Activated naive CD8-positive, alpha-beta T cell treated with anti-CD3 and anti-CD28 coated beads for 36 hours (primary cell): ENCODE measurements around the gene DCLK1. TPM values are rescaled to one million over a fixed set of nuclear protein-coding genes. Genes with fewer than 3 reads are reported as not detected.

Experiments used
- DNase-seq: peaks from one replicate; pipeline ENCODE4 v3.0.0; 2021
- H3K27ac Mint-ChIP-seq: one replicate; pipeline ENCODE4 v1.8.0; 2022; ENCODE audit warnings: mild to moderate bottlenecking, moderate library complexity, mixed read lengths
- H3K27me3 Mint-ChIP-seq: one replicate; pipeline ENCODE4 v1.8.0; 2022; ENCODE audit warnings: mild to moderate bottlenecking, mixed read lengths
- H3K36me3 Mint-ChIP-seq: one replicate; pipeline ENCODE4 v1.8.0; 2021; ENCODE audit warnings: mild to moderate bottlenecking, mixed read lengths
- H3K4me1 Mint-ChIP-seq: one replicate; pipeline ENCODE4 v1.8.0; 2021; ENCODE audit warnings: mixed read lengths
- H3K4me3 Mint-ChIP-seq: one replicate; pipeline ENCODE4 v1.8.0; 2022; ENCODE audit warnings: mild to moderate bottlenecking, moderate library complexity, mixed read lengths
- H3K9me3 Mint-ChIP-seq: one replicate; pipeline ENCODE4 v1.8.0; 2022; ENCODE audit warnings: mixed read lengths
- total RNA-seq, 2 experiments: library from RNA; stranded (reverse); gene quantifications; one replicate each; pipeline ENCODE4 v1.2.3, GENCODE V29; 2021

The DCLK1 gene
- total RNA-seq, 2 experiments from 2014 or later: not detected

DNA sequence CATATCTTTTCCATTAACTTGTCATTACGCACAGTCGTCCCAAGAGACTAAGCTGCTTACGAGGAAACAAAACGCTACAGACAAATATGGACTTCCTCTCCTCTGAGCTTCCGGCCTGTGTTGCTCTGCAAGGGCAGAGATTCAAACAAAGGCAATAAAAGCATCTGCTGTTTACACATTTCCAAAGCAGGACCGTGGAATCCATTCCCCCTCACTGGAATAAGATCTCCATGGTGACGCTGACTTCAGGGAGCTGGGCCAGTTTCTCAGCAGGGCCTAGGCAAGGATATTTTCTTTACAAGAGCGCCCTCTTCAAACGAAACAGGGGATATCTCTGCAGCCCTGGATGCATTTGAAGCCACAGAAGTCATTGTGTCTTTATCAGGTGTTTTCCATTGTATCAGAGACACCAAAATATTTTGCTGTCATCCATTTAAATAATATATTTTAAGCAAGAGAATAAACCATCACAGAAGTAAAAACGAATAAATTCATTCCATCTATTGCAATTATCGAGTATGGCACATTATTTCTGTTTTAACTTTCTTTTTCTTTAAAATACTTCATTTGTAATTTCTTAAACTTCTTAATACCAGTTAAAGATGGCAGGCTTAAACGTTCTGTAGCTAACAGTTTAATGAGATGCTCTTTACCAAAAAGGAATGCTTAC is 177.5 kb downstream of the DCLK1 start:
- Mint-ChIP-seq H3K36me3 (no peaks in the 10 kb centered on the region), H3K4me3 (no peak overlapping the region), H3K9me3 (no peaks in the 10 kb centered on the region), H3K4me1 (no peaks in the 10 kb centered on the region), H3K27ac (no peak overlapping the region), H3K27me3 (no peaks in the 10 kb centered on the region)
- DNase-seq: no peak

DNA sequence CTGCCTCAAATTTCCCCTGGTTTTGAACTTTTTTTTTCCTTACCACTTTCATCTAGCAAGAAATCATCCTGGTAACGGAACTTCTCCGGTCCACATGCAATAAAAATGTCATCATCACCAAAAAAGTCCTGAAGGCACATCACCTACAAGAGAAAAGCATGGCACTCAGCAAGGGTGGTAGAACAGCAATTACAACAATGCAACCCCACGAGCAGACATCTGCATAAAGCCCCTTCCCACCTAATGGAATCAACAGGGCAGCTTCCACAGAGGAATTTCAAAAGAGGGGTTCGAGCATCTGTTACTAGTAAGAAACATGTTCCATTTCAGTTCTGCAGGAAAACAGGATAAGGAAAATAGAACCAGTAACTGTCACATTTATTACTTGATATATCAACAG is 183.9 kb downstream of the DCLK1 start:
- H3K27me3 Mint-ChIP-seq: no peaks in the 10 kb centered on the region

DNA sequence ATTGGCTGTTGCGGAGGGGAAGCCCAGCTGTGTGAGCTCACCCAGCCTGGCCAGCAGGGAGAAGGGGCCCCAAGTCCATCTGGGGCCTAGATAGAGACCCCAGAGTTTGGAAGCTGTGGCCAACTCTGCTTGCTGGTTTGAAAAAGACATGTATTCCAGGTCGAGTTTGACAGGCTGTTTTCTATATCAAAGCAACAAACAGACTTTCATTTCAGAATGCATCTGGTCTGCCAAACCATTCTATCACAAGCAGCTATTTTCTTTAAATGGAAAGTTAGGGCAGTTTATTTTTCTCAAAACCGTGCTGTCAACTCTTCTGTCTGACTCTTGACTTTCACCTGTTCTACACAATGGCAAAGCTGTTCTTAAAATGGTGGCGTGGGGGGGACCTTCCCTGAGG is 185.8 kb downstream of the DCLK1 start:
- DNase-seq: no peak
- Mint-ChIP-seq H3K36me3 (no peaks in the 10 kb centered on the region), H3K4me1 (no peaks in the 10 kb centered on the region), H3K9me3 (peaks cover 2% of the 10 kb centered on the region), H3K27ac (no peak overlapping the region), H3K4me3 (no peak overlapping the region), H3K27me3 (no peaks in the 10 kb centered on the region)

More for the DNA sequence above, 183.9 kb downstream of the DCLK1 start:
- DNase-seq: no peak
- no peaks in the 10 kb centered on the region for H3K4me1 Mint-ChIP-seq
- no peak overlapping the region for H3K27ac Mint-ChIP-seq
- peaks cover 2% of the 10 kb centered on the region for H3K9me3 Mint-ChIP-seq
- H3K4me3 Mint-ChIP-seq: no peak overlapping the region
- H3K36me3 Mint-ChIP-seq: no peaks in the 10 kb centered on the region

DNA sequence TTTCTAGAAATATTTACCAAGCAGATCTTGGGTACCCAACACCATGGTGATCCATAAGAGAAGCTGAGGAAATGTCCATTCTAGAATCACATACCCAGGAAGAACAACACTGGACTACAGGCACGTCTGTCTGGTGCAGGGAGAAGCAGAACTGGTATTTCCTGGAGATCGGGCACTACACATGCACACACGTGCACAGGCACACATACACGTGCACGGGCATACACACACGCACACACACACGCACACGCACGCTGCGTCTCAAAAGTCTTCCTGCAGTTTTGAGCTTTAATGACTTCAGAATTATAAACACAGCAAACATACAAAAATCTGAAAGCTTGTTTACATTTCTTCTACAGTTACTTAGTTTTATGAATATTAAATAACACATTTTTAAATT is 189.8 kb downstream of the DCLK1 start:
- no peaks in the 10 kb centered on the region for H3K27me3 Mint-ChIP-seq
- H3K9me3 Mint-ChIP-seq: peaks cover 2% of the 10 kb centered on the region
- DNase-seq: no peak
- no peak overlapping the region for H3K4me3 Mint-ChIP-seq
- no peaks in the 10 kb centered on the region for H3K4me1 Mint-ChIP-seq
- no peak overlapping the region for H3K27ac Mint-ChIP-seq
- H3K36me3 Mint-ChIP-seq: no peaks in the 10 kb centered on the region

DNA sequence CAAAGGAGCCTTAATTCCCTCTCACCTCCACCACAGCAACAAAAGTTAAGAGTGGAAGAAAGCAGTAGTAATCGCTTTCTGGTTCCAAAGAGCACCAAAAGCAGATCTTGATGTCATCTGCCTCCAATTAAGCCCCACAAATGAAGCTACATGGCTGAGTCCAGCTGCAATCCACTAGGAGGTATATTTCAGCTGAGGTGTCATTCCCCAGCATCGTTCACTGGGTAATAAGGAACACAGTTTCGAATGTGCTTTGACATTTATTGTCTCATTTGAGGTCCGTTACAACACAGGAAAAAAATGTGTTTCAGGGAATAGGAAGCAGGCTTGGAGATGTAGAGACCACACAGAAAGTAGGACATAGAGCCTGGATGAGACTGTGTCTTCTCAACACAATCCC is 190.4 kb downstream of the DCLK1 start:
- Mint-ChIP-seq H3K27ac (no peak overlapping the region), H3K27me3 (no peaks in the 10 kb centered on the region), H3K4me3 (no peak overlapping the region), H3K36me3 (no peaks in the 10 kb centered on the region), H3K4me1 (no peaks in the 10 kb centered on the region), H3K9me3 (peaks cover 3% of the 10 kb centered on the region)
- DNase-seq: no peak

DNA sequence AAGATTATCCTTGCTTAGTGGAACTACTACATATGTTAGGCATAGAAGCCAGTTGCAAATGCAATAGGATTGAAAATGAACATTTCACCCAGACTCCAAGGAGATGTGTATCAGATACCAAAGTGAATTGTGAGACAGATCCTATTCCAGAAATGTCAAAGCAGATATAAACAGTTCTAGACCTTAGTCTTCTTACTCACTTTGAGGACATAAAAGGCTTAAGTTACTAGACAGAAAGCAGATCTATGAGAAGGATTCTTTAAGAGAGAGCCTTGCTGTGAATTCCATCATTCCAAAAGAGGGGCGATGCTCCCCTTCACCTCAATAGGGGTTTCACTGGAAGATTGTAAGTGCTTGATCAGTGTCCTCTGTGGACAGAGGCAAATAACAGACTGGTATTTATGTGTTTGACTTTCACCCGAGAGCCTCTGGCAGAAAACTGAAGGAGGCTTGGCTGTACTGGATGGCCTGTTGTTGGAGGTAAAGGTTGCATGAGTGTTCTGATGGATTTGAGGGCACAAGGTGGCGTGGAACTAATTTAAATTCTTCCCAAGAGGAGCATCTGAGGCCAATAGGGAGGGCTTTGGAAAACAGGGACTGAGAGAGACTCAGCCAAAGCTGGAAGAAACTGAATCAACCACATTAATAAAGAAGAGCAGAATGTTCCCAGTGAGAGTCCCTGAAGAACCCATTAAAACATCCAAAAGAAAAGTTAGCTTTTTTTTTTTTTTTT is 194.8 kb downstream of the DCLK1 start:
- peaks cover 9% of the 10 kb centered on the region for H3K9me3 Mint-ChIP-seq
- H3K36me3 Mint-ChIP-seq: no peaks in the 10 kb centered on the region
- H3K27ac Mint-ChIP-seq: no peak overlapping the region
- DNase-seq: no peak
- no peaks in the 10 kb centered on the region for H3K27me3 Mint-ChIP-seq
- no peaks in the 10 kb centered on the region for H3K4me1 Mint-ChIP-seq
- no peak overlapping the region for H3K4me3 Mint-ChIP-seq

DNA sequence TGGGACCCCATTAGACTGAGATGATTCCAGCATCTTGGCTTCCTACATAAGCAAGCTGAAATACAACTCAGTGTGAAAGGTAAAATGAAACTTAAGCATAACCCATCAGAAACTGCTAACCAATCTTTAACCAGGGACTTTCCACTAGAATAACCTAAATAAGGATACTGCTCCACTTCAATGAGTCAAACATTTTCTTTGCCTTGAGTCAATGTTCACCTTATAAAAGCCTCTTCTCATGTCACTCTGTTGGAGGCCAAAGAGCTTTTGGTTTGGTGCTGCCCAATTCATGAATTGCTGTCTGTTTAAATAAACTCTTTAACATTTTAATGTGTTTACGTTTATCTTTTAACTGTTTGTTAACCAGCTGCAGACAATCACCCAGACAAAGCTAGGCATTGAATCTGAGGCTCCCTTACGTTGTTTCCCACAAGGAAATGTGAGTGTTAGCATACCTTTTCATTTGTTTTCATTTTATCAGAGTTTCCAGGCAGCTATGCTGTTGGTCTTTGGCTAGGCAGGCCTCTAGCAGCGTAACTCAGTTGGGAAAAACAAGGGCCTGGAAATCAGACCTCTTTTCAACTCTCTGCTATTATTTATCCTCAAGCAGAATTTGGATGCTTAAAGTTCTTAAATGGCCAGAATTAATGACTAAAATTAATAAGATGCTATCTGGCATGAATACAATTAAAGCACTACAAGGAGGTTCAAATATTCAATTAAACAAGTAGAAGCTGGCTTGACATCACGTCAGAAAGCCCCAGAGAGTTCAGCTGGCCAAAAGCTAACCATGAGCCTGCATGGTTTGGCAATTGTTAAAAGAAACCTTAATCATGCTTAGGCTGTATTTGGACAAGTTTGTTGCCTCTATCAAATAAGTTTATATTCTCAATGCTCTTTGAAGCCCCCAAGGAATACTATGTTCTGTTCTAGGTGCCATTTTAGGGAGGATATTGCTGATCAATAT is 200.2 kb downstream of the DCLK1 start:
- Mint-ChIP-seq H3K27me3 (no peaks in the 10 kb centered on the region), H3K4me3 (no peak overlapping the region), H3K4me1 (no peaks in the 10 kb centered on the region), H3K36me3 (no peaks in the 10 kb centered on the region), H3K9me3 (peaks cover 8% of the 10 kb centered on the region), H3K27ac (no peak overlapping the region)
- no peak for DNase-seq

DNA sequence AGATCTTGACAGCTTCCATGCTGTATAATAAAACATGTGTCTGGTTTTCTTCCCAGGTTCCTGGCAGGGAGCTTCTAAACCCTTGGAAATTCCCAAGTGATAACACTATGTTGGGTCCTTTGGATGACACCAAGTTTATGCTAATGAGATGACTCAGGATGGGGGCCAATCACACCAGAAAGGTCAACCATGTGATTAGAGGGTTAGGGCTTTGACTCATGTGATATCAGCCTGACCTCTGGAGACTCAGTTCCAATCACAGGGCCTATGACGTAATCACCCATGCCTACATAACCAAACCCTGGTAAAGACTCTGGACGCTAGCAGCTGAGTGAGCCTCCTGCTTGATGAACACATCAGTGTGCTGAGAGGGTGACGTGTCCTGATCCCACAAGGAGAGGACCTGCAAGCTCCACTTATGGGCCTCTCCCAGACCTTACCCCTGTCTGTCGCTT is 203.6 kb downstream of the DCLK1 start:
- no peaks in the 10 kb centered on the region for H3K27me3 Mint-ChIP-seq
- H3K4me3 Mint-ChIP-seq: no peak overlapping the region
- H3K9me3 Mint-ChIP-seq: peaks cover 3% of the 10 kb centered on the region
- no peak overlapping the region for H3K27ac Mint-ChIP-seq
- no peaks in the 10 kb centered on the region for H3K4me1 Mint-ChIP-seq
- no peaks in the 10 kb centered on the region for H3K36me3 Mint-ChIP-seq
- no peak for DNase-seq

DNA sequence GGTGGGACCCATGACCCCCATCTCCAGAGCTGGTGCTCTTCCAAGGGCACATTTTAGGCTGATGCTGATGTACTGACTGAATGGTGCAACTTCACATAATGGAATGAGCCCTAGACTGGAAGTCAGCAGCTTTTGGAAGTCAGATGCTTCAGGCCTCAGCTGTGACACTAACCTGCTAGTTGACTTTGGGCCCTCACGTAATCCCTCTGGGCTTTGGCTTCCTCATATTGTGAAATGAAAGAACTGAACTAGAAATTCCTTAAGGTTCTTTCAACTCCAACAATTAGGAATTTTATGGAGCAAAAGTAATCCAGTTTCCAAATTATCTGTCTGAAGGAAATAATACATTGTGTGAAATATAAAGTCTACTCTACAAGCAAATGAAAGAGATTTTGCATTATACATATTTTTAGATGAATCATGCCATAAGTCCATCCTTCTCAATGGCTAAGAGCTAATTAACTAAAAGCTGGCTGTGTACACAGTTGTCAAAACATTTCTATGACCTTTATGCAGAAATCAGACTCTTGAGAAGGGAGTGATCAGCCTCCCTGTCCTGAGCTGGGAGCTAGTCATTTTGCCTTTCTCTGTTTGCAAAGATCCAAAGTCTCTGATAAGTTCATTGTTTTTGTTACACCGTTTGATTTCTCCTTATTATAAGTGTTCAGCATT is 204.2 kb downstream of the DCLK1 start:
- Mint-ChIP-seq H3K27me3 (no peaks in the 10 kb centered on the region), H3K4me1 (no peaks in the 10 kb centered on the region), H3K27ac (no peak overlapping the region), H3K36me3 (no peaks in the 10 kb centered on the region), H3K9me3 (no peaks in the 10 kb centered on the region), H3K4me3 (no peak overlapping the region)
- DNase-seq: no peak

DNA sequence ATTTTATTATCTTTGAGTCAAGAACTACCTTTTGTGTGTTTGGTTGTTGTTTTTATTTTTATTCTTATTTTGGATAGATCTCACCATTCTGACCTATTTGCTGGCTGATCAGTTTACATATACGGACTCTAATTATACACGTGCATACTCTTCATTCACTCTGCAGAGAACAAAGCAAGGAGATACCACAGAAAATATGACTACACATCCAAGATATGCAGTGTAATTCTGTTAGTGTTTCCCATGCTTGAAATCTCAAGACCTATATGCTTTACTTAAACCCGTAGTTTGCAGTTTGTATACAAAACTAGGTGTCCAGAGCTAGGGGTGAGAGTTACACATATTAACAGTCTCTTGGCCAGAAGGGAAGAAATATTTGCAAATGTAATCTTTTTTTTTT is 205.5 kb downstream of the DCLK1 start:
- Mint-ChIP-seq H3K27me3 (peaks cover 3% of the 10 kb centered on the region), H3K36me3 (no peaks in the 10 kb centered on the region), H3K4me3 (no peak overlapping the region), H3K27ac (no peak overlapping the region), H3K9me3 (no peaks in the 10 kb centered on the region), H3K4me1 (no peaks in the 10 kb centered on the region)
- no peak for DNase-seq

DNA sequence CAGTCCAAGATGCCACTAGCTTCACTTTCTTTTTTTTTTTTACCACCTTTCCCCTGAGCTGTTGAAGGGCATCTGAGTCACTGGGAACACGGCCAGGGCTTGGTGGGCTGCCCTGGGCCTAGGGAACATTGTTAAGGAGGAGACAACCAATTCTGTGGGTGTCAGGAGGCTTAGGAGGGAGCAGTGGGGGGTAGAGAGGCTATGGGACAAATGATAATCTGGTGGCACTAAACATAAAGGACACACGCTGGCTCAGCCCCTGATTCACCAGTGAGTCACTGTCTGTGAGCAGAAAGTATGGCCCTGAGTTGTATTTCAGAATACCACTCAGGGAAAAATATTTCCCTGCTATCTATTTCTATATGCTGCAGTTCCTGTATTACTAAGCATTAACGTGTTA is 207.8 kb downstream of the DCLK1 start:
- Mint-ChIP-seq H3K4me1 (no peaks in the 10 kb centered on the region), H3K27ac (no peak overlapping the region), H3K36me3 (no peaks in the 10 kb centered on the region), H3K27me3 (peaks cover 3% of the 10 kb centered on the region), H3K4me3 (no peak overlapping the region), H3K9me3 (no peaks in the 10 kb centered on the region)
- no peak for DNase-seq

DNA sequence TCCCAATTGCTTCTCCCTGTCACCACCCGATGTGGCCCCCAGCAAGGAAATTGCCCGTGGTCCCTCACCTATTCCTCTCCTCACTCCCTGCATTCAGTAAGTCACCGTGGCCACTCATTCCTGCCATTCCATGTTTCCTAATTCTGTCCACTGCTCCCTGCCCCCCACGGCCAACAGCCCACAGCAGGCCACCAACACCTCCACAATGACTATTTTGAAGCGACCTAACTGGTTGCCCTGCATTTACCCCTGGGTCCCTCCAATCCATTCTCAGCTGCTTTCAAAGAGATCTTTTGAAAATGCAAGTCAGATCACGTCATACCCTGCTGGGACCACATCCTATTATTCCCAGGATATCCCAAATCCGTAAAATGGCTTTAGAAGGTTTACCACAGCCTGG is 210.4 kb downstream of the DCLK1 start:
- H3K27ac Mint-ChIP-seq: no peak overlapping the region
- no peak overlapping the region for H3K4me3 Mint-ChIP-seq
- no peaks in the 10 kb centered on the region for H3K36me3 Mint-ChIP-seq
- H3K4me1 Mint-ChIP-seq: no peaks in the 10 kb centered on the region
- peaks cover 7% of the 10 kb centered on the region for H3K27me3 Mint-ChIP-seq
- DNase-seq: no peak
- no peaks in the 10 kb centered on the region for H3K9me3 Mint-ChIP-seq

DNA sequence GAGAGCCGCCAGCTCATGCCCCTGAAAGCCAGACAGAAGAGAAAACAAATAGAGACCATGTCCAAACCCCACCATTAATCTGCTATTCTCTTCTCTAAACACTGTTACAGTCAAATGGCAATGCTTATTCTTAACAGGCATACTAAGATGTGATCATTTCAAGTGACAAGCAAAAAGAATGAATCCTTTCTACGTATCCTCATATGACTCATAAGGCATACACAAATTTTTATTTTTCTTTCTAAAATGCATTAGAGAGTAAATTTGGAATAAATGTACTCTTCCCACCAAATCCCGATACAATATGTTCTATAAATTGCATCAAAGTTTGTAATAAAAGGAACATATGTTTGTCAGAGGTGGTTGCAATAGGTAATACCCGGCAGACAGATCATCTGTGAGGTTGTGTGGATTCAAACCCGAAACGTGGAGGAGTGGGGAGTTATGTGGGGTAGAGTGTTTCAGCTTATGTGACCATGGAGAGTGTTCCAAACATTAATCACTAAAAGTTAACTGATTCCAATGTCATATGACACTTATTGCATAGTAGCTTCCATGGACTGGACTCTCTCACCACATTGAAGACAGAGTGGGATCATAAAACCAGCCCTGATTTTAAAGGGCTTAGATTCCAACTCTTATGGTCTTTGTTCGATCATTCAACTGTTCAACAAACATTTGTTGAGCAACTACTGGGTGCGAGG is 213.1 kb downstream of the DCLK1 start:
- Mint-ChIP-seq H3K27me3 (peaks cover 7% of the 10 kb centered on the region), H3K36me3 (no peaks in the 10 kb centered on the region), H3K9me3 (no peaks in the 10 kb centered on the region), H3K4me1 (no peaks in the 10 kb centered on the region), H3K27ac (no peak overlapping the region), H3K4me3 (no peak overlapping the region)
- no peak for DNase-seq

DNA sequence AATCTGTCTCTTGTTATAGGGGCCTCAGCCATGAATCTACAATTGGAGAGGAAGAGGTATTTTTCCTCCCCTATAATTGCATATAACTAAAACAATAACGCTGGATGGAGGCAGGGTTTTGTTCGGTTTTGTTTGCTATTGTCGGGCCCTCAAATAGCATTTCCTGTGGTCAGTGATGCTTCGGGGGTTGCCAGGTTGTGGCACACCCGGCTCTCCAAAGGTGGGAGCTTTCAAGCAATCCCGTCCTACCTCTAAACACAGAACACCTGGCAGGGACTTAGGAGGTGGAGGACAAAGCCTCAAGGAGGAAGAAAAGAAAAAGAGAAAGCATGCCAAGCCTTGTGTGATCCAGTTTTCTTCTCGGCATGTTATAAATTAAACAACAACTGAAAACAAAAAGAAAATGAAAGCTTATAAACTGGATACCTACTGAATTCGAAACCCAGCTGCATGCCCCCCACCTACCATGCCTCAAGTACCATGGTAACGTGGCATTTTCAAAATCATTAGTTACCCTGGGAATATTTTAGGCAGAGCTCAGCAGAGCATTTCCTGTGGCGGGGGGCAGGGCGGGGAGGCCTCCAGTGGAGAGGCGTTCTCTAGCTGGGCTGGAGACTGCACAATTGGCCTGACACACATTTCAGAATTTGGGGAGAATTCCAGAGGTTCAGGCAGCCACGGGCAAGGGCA is 213.8 kb downstream of the DCLK1 start:
- peaks cover 10% of the 10 kb centered on the region for H3K27me3 Mint-ChIP-seq
- no peak overlapping the region for H3K4me3 Mint-ChIP-seq
- no peaks in the 10 kb centered on the region for H3K36me3 Mint-ChIP-seq
- H3K27ac Mint-ChIP-seq: no peak overlapping the region
- no peak for DNase-seq
- no peaks in the 10 kb centered on the region for H3K4me1 Mint-ChIP-seq
- H3K9me3 Mint-ChIP-seq: no peaks in the 10 kb centered on the region
